Adipocyte (in vitro differentiated cells): ENCODE measurements around the gene SORBS1.

ENCODE experiments used
- DNase-seq: peaks from one replicate; pipeline ENCODE4 v3.0.0-alpha.2; 2015; ENCODE audit warnings: low read depth
- H3K27me3 ChIP-seq: replicated peaks from 2 replicates; pipeline ENCODE4 v1.7.0; 2013; ENCODE audit warnings: mild to moderate bottlenecking, low read length, moderate library complexity; ENCODE audit not compliant: control insufficient read depth, insufficient read depth
- H3K36me3 ChIP-seq: 2 replicates; pipeline ENCODE4 v1.7.0; 2013; ENCODE audit warnings: low read length, mild to moderate bottlenecking, moderate library complexity; ENCODE audit not compliant: control insufficient read depth, insufficient read depth, severe bottlenecking
- H3K4me1 ChIP-seq: 2 replicates; pipeline ENCODE4 v1.7.0; 2013; ENCODE audit warnings: mild to moderate bottlenecking, low read length, moderate library complexity; ENCODE audit not compliant: control insufficient read depth, insufficient read depth
- H3K4me3 ChIP-seq: 2 replicates; pipeline ENCODE4 v1.7.0; 2013; ENCODE audit warnings: mild to moderate bottlenecking, low read length, moderate library complexity
- H3K9ac ChIP-seq: 2 replicates; pipeline ENCODE4 v1.7.0; 2013; ENCODE audit warnings: mild to moderate bottlenecking, low read length, moderate library complexity
- H3K9me3 ChIP-seq: 2 replicates; pipeline ENCODE4 v1.7.0; 2013; ENCODE audit warnings: mild to moderate bottlenecking, low read length, moderate library complexity; ENCODE audit not compliant: control insufficient read depth

The SORBS1 gene

GRCh38 chr10:95288303-95288702, 272.9 kb downstream of the SORBS1 start:
- H3K4me1 ChIP-seq = peaks cover 25% of the 10 kb centered on the region
- no peaks in the 10 kb centered on the region for H3K27me3 ChIP-seq
- no peak for DNase-seq
- no peaks in the 10 kb centered on the region for H3K9me3 ChIP-seq
- no peak overlapping the region for H3K9ac ChIP-seq
- H3K4me3 ChIP-seq = no peak overlapping the region
- no peaks in the 10 kb centered on the region for H3K36me3 ChIP-seq

GRCh38 chr10:95287281-95287680, 273.9 kb downstream of the SORBS1 start:
- Histone ChIP-seq H3K4me1 (peaks cover 25% of the 10 kb centered on the region), H3K9me3 (no peaks in the 10 kb centered on the region), H3K27me3 (no peaks in the 10 kb centered on the region), H3K4me3 (no peak overlapping the region), H3K9ac (no peak overlapping the region), H3K36me3 (no peaks in the 10 kb centered on the region)
- DNase-seq = no peak

- Histone ChIP-seq H3K9ac (no peak overlapping the region), H3K4me3 (peak overlapping the region; percentile 21), H3K9me3 (no peaks in the 10 kb centered on the region), H3K36me3 (no peaks in the 10 kb centered on the region), H3K4me1 (peaks cover 25% of the 10 kb centered on the region), H3K27me3 (no peaks in the 10 kb centered on the region)
- no peak for DNase-seq
These were observed 274.5 kb downstream of the SORBS1 start for GRCh38 chr10:95286707-95287106.

- Histone ChIP-seq H3K27me3 (no peaks in the 10 kb centered on the region), H3K9me3 (no peaks in the 10 kb centered on the region), H3K36me3 (no peaks in the 10 kb centered on the region), H3K4me1 (peaks cover 27% of the 10 kb centered on the region), H3K9ac (no peak overlapping the region), H3K4me3 (no peak overlapping the region)
- no peak for DNase-seq
These were observed 275.6 kb downstream of the SORBS1 start for GRCh38 chr10:95285556-95285955.

GRCh38 chr10:95284807-95285206, 276.4 kb downstream of the SORBS1 start:
- DNase-seq = no peak
- Histone ChIP-seq H3K4me1 (peaks cover 35% of the 10 kb centered on the region), H3K4me3 (no peak overlapping the region), H3K9me3 (no peaks in the 10 kb centered on the region), H3K27me3 (no peaks in the 10 kb centered on the region), H3K36me3 (no peaks in the 10 kb centered on the region), H3K9ac (no peak overlapping the region)

GRCh38 chr10:95282107-95282506, 279.1 kb downstream of the SORBS1 start:
- Histone ChIP-seq H3K9me3 (no peaks in the 10 kb centered on the region), H3K4me3 (no peak overlapping the region), H3K27me3 (no peaks in the 10 kb centered on the region), H3K36me3 (no peaks in the 10 kb centered on the region), H3K4me1 (peaks cover 40% of the 10 kb centered on the region), H3K9ac (no peak overlapping the region)
- DNase-seq = no peak

- Histone ChIP-seq H3K27me3 (no peaks in the 10 kb centered on the region), H3K4me3 (no peak overlapping the region), H3K4me1 (peaks cover 43% of the 10 kb centered on the region), H3K9me3 (no peaks in the 10 kb centered on the region), H3K9ac (no peak overlapping the region), H3K36me3 (no peaks in the 10 kb centered on the region)
- DNase-seq = no peak
These were observed 280.0 kb downstream of the SORBS1 start for GRCh38 chr10:95281206-95281605.

GRCh38 chr10:95280637-95281036, 280.5 kb downstream of the SORBS1 start:
- no peak for DNase-seq
- Histone ChIP-seq H3K36me3 (no peaks in the 10 kb centered on the region), H3K27me3 (no peaks in the 10 kb centered on the region), H3K9me3 (no peaks in the 10 kb centered on the region), H3K9ac (no peak overlapping the region), H3K4me1 (peaks cover 48% of the 10 kb centered on the region), H3K4me3 (no peak overlapping the region)

- no peaks in the 10 kb centered on the region for H3K9me3 ChIP-seq
- H3K4me3 ChIP-seq = no peak overlapping the region
- DNase-seq = peak; percentile 62
- no peaks in the 10 kb centered on the region for H3K27me3 ChIP-seq
- H3K4me1 ChIP-seq = peaks cover 56% of the 10 kb centered on the region
- no peak overlapping the region for H3K9ac ChIP-seq
- no peaks in the 10 kb centered on the region for H3K36me3 ChIP-seq
These were observed 281.9 kb downstream of the SORBS1 start for GRCh38 chr10:95279042-95279820.

- H3K9ac ChIP-seq = no peak overlapping the region
- no peak overlapping the region for H3K4me3 ChIP-seq
- peaks cover 63% of the 10 kb centered on the region for H3K4me1 ChIP-seq
- peak; percentile 58 for DNase-seq
- H3K9me3 ChIP-seq = no peaks in the 10 kb centered on the region
- H3K36me3 ChIP-seq = no peaks in the 10 kb centered on the region
- no peaks in the 10 kb centered on the region for H3K27me3 ChIP-seq
These were observed 282.8 kb downstream of the SORBS1 start for GRCh38 chr10:95278061-95278988.

- Histone ChIP-seq H3K4me3 (no peak overlapping the region), H3K36me3 (no peaks in the 10 kb centered on the region), H3K4me1 (peaks cover 68% of the 10 kb centered on the region), H3K27me3 (no peaks in the 10 kb centered on the region), H3K9me3 (no peaks in the 10 kb centered on the region), H3K9ac (no peak overlapping the region)
- DNase-seq = no peak
These were observed 283.6 kb downstream of the SORBS1 start for GRCh38 chr10:95277614-95278013.
